NCI-H2171 treated with DMSO at 0.1 percent for 48 hours (cell line): Measurements from ENCODE around the gene WWOX.

ENCODE experiments used
- DNase-seq: peaks from one replicate; lab custom pipeline; 2025; lab: John Stamatoyannopoulos, UW

Gene WWOX

GRCh38 chr16:78146807-78147206 lies 47.4 kb downstream of the WWOX start:
- no peak for DNase-seq

DNA sequence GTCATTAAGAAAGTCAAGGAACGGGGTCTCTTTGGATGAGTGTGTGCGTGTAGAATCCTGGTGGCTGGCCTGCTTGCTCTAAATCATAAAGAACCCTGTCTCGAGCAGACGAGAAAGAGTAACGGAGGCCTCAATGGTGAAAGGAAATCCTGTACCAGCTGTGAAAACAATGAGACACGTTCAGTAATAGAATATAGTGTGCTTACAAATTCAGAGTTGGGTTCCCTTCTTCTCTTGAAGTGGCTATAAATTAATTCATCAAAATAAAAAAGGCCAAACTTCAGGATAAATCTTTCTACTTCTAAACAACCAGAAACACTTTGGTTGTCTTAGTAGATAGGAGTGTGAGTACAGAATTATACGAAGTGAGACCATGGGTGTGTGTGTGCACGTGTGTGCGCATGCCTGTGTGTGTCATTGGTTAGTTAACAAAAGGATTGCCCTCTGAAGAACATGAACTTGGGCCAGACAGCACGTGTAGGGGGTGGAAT lies 48.5 kb downstream of the WWOX start:
- DNase-seq, result no peak

DNA sequence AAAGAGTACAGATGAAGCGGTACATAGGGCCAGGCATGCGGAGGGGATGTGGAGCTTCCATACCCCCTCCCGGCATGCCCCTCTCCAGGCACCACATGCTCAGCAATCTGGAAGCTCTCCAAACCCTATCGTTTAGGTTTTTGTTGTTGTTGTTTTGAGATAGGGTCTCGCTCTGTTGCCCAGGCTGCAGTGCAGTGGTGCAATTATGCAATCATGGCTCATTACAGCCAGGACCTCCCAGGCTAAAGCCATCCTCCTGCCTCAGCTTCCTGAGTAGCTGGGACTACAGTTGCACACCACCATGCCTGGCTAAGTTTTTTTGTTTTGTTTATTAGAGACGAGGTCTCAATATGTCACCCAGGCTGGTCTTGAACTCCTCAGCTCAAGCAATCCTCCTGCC lies 50.8 kb downstream of the WWOX start:
- DNase-seq, result no peak

DNA sequence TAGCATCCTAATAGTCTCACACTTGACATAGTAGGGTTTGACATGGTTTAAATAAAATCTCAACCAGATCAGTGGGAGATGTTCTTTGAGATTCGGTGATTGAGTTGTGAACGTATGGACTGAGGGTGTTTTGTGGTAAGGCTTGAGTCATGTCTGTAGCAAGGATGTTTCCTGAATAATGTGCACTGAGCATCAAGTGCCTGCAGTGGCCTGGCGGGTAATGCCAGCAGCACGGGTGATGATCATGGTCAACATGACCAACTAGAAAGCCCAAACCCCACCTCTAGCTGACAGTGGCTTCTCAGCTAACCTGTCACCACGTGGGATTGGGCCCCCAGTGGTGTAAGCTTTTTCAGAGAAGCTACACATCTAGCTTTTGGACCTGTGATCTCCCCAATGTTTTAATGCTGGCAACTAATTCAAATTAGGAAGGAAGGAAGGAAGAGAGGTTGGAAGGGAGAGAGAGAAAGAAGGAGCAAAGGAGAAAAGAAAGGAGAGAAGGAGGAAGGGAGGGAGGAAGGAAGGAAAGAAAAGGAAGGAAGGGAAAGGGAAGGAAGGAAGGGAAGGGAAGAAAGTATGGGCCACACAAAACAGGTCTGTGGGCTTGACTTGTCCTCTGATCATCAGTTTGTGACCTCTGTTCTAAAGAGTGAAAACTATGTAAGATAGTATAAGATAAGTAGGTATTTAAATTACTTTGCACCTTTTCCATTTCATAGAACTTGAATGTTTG lies 55.4 kb downstream of the WWOX start:
- no peak for DNase-seq

DNA sequence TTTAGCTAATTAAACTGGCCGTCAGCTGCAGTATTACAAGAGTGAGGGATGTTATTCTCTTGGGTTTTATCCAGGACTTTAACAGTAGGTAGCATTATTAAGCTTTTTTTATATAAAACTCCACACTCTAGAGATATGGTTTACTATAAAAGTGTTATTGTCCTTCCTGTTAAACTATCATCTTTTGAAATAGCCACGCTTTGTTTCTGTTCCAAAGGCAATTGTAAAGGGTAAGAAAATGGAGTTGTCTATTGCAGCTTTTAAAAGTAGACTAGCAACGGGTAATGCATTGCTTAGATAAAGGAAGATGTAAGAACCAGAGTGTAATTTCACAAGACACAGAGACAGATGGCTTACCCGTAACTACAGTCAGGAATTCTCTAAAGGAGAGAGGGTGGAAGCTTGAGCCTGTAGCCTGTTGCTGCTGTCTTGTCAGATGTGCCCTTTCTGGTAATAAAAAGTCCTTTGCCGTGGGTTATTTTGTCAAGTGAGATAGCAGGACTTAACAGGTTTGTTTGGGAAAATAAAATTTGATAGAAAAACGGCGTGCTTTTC lies 56.4 kb downstream of the WWOX start:
- DNase-seq, result peak; percentile 13

DNA sequence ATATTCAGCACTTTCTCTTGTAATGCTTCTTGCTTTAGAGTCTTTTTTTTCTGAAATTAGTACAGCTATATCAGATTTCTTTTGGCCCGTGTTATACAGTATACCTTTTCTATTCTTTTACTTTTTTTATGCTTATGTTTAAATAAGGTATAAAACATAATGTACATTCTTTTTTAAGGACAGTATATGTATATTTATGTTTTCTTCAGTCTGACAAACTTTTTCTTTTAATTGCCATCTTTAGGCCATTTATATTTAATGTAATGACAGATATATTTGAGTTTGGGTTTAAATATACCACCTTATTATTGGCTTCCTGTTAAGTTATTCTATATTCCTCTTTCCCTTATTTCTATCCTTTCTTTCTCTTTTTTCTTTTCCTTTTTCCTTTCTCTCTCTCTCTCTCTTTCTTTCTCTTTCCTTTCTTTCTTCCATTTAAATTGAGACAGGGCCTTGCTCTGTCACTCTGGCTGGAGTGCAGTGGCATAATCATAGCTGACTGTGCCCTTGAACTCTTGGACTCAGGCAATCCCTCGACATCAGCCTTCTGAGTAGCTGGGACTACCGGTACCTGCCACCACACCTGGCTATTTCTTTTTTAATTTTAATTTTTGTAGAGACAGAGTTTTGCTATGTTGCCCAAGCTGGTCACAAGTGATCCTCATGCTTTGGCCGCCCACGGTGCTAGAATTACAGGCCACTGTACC lies 61.7 kb downstream of the WWOX start:
- DNase-seq, result no peak

- DNase-seq, result no peak
These were observed 64.6 kb downstream of the WWOX start for GRCh38 chr16:78163772-78164670.

DNA sequence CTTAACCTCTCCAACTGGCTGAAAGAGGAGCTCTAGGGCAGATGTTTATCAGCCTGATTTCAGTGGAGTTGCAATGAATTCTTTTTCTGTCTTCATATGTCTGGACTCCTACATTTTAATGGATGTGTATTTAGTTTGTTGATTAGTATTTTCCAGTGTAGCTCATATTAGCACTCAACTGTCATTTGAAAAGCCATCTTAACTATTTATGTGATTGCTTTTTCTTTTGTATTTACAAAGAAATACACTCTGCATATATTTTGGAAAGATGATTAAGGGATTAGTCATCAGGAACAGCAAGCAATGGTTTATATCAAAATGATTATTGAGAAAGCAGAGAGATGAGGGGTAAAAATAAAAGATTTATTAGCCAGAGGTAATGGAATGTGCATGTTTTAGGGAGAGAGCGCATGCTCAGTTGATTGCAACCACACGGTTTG lies 71.1 kb downstream of the WWOX start:
- no peak for DNase-seq

- DNase-seq, result no peak
These were observed 75.8 kb downstream of the WWOX start for GRCh38 chr16:78175287-78175686.

DNA sequence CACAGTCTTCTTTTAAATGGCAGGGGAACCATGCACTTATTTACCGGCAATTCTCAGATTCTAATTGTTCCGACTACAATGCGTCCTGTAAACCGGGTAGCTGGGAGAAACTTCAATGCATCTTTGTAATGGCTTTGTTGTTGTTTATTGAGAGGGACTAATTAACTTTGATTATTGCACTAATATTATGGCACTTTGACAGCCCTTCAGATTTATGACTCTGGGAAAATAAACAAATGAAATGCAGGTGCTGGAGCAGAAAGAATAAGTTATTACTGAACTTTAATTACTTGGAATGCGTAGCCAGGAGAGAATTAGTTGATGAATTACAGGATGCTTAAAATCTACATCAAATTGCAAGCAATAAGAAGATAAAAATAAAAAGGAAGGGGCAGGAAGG lies 77.0 kb downstream of the WWOX start:
- DNase-seq, result no peak

- no peak for DNase-seq
These were observed 77.8 kb downstream of the WWOX start for GRCh38 chr16:78177218-78177617.

GRCh38 chr16:78177987-78178386 lies 78.5 kb downstream of the WWOX start:
- DNase-seq, result no peak

GRCh38 chr16:78179666-78180065 lies 80.2 kb downstream of the WWOX start:
- DNase-seq, result no peak

- DNase-seq, result no peak
These were observed 80.9 kb downstream of the WWOX start for GRCh38 chr16:78180349-78180748.

- DNase-seq, result no peak
These were observed 84.2 kb downstream of the WWOX start for GRCh38 chr16:78183437-78184237.

- peak; percentile 56 for DNase-seq
These were observed 85.1 kb downstream of the WWOX start for GRCh38 chr16:78184238-78185183.

DNA sequence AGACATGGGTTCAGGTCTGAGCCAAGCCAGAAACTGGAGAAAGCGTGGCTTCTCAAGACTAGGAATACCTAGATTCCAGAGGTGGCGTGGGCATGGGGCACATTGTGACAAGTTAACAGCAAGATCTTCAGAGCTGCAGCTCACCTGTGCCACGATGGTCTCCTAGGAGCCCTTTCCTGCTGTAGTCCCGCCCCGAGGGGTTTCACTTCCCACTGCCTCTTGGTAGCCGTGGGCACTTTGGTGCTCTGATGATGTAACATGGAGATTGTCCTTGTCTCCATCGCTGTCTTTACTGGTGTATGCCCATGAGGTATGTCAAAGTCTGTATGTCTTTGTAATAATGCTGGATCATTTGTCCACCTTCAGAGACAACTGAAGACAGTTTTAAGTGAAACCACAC lies 89.7 kb downstream of the WWOX start:
- no peak for DNase-seq

- no peak for DNase-seq
These were observed 93.5 kb downstream of the WWOX start for GRCh38 chr16:78192734-78193488.

GRCh38 chr16:78194948-78195347 lies 95.5 kb downstream of the WWOX start:
- no peak for DNase-seq
